MM.1S (cell line): ENCODE measurements around the gene SPTY2D1.
"Not testable (repeated sequence)": the region's sequence is repeated elsewhere in the genome, so short reads cannot be mapped to it uniquely, and the experiment has no call there.

Experiments
- DNase-seq: peaks from one replicate; pipeline ENCODE4 v3.0.0-alpha.2; 2015
- H2AFZ ChIP-seq: fragments of 300-600 bp; sonication (generic); 2 replicates; pipeline ENCODE4 v1.6.0; 2016; ENCODE audit warnings: antibody characterized with exemption, low read length
- H3F3A ChIP-seq: fragments of 300-600 bp; sonication (generic); 2 replicates; pipeline ENCODE4 v1.6.1; 2016; ENCODE audit warnings: mild to moderate bottlenecking, antibody characterized with exemption, low read length, moderate library complexity, mixed read lengths; ENCODE audit not compliant: insufficient read depth
- H3K27ac ChIP-seq: fragments of 300-600 bp; sonication (generic); 2 replicates; pipeline ENCODE4 v1.5.1; 2016; ENCODE audit warnings: mild to moderate bottlenecking, low read length
- H3K27me3 ChIP-seq: fragments of 300-600 bp; sonication (generic); replicated peaks from 2 replicates; pipeline ENCODE4 v1.6.0; 2016; ENCODE audit warnings: low read length; ENCODE audit not compliant: insufficient read depth
- H3K36me3 ChIP-seq: fragments of 300-600 bp; sonication (generic); replicated peaks from 2 replicates; pipeline ENCODE4 v1.6.1; 2016; ENCODE audit warnings: mild to moderate bottlenecking, low read length, mixed read lengths; ENCODE audit not compliant: insufficient read depth
- H3K4me1 ChIP-seq: fragments of 300-600 bp; sonication (generic); 2 replicates; pipeline ENCODE4 v1.6.1; 2016; ENCODE audit warnings: low read length, mixed read lengths
- H3K4me2 ChIP-seq: fragments of 300-600 bp; sonication (generic); 2 replicates; pipeline ENCODE4 v1.6.0; 2016; ENCODE audit warnings: low read depth, low read length
- H3K4me3 ChIP-seq: fragments of 300-600 bp; sonication (generic); 2 replicates; pipeline ENCODE4 v1.5.1; 2016; ENCODE audit warnings: low read length, mixed read lengths
- H3K79me2 ChIP-seq: fragments of 300-600 bp; sonication (generic); 2 replicates; pipeline ENCODE4 v1.6.1; 2016; ENCODE audit warnings: mixed run types, low read length, mixed read lengths
- H3K9ac ChIP-seq: fragments of 300-600 bp; sonication (generic); 2 replicates; pipeline ENCODE4 v1.6.1; 2016; ENCODE audit warnings: low read length, mixed read lengths
- H3K9me2 ChIP-seq: fragments of 300-600 bp; sonication (generic); replicated peaks from 2 replicates; pipeline ENCODE4 v1.6.1; 2016; ENCODE audit warnings: mild to moderate bottlenecking, low read length, mixed read lengths; ENCODE audit not compliant: insufficient read depth
- H3K9me3 ChIP-seq: fragments of 300-600 bp; sonication (generic); replicated peaks from 2 replicates; pipeline ENCODE4 v1.6.1; 2016; ENCODE audit warnings: mild to moderate bottlenecking, low read length, mixed read lengths; ENCODE audit not compliant: insufficient read depth
- H4K20me1 ChIP-seq: fragments of 300-600 bp; sonication (generic); 2 replicates; pipeline ENCODE4 v1.6.1; 2016; ENCODE audit warnings: mild to moderate bottlenecking, low read length, moderate library complexity, mixed read lengths; ENCODE audit not compliant: insufficient read depth
- EZH2 ChIP-seq: fragments of 300-600 bp; sonication (generic); optimal IDR thresholded peaks from 2 replicates; pipeline ENCODE3; 2017; ENCODE audit warnings: low read depth, mild to moderate bottlenecking, antibody characterized with exemption, low read length, mixed read lengths
- EZH2phosphoT487 ChIP-seq: fragments of 300-600 bp; sonication (generic); IDR thresholded peaks from 2 replicates; pipeline ENCODE4 v1.6.1; 2018; ENCODE audit warnings: antibody characterized with exemption, low read length
- TF ChIP-seq, protein P1 (sequence below): fragments of 300-600 bp; sonication (generic); IDR thresholded peaks from 2 replicates; pipeline ENCODE4 v1.5.1; 2016; ENCODE audit warnings: antibody characterized with exemption, low read length, mixed read lengths

SPTY2D1 gene

DNA sequence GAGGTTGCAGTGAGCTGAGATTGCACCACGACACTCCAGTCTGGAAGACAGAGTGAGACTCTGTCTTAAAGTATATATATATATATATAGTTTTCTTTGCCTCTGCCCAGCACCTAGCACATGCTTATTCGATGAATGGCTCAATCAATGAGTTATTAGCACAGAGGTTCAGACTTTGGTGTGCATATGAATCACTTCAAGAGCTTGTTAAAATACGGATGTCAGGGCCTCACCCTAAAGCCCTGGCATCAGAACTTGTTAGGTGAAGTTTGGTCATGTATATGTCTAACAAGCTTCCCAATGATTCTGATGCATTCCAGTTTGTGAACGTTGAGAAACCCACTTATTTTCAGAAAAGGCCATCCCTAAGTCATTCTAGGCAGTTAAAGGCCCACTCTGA, 42.7 kb upstream of the SPTY2D1 start:
- no peak overlapping the region for H3K4me2 ChIP-seq
- TF ChIP-seq, protein P1, sequence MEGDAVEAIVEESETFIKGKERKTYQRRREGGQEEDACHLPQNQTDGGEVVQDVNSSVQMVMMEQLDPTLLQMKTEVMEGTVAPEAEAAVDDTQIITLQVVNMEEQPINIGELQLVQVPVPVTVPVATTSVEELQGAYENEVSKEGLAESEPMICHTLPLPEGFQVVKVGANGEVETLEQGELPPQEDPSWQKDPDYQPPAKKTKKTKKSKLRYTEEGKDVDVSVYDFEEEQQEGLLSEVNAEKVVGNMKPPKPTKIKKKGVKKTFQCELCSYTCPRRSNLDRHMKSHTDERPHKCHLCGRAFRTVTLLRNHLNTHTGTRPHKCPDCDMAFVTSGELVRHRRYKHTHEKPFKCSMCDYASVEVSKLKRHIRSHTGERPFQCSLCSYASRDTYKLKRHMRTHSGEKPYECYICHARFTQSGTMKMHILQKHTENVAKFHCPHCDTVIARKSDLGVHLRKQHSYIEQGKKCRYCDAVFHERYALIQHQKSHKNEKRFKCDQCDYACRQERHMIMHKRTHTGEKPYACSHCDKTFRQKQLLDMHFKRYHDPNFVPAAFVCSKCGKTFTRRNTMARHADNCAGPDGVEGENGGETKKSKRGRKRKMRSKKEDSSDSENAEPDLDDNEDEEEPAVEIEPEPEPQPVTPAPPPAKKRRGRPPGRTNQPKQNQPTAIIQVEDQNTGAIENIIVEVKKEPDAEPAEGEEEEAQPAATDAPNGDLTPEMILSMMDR, result no peak
- TF ChIP-seq EZH2phosphoT487 (no peak), EZH2 (no peak)
- H2AFZ ChIP-seq, result no peak overlapping the region
- no peaks in the 10 kb centered on the region for H3K9me3 ChIP-seq
- H3K27me3 ChIP-seq, result no peaks in the 10 kb centered on the region
- no peaks in the 10 kb centered on the region for H3K4me1 ChIP-seq
- H3K27ac ChIP-seq, result no peak overlapping the region
- no peaks in the 10 kb centered on the region for H4K20me1 ChIP-seq
- no peaks in the 10 kb centered on the region for H3F3A ChIP-seq
- no peak overlapping the region for H3K4me3 ChIP-seq
- no peaks in the 10 kb centered on the region for H3K79me2 ChIP-seq
- DNase-seq, result no peak
- H3K9me2 ChIP-seq, result no peaks in the 10 kb centered on the region
- H3K36me3 ChIP-seq, result no peaks in the 10 kb centered on the region
- H3K9ac ChIP-seq, result no peak overlapping the region

DNA sequence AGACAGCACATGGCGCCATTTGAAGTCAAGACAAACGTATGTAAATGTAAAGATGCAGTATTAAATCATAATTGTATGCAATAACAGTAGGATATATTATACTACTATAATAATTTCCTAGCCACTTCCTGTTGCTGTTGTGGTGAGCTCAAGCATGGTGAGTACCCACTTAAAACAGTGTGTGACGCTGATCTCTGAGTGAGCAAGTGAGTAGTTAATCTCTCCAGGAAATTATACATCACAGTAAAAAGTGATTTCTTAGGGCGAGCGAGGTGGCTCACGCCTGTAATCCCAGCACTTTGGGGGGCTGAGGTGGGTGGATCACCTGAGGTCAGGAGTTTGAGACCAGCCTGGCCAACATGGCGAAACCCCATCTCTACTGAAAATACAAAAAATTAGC, 38.1 kb upstream of the SPTY2D1 start:
- not testable (repeated sequence) for H4K20me1 ChIP-seq, H3K4me2 ChIP-seq, H3F3A ChIP-seq, H3K4me3 ChIP-seq, DNase-seq, H3K9me3 ChIP-seq, H3K27ac ChIP-seq, H3K27me3 ChIP-seq, H2AFZ ChIP-seq, H3K9ac ChIP-seq, H3K36me3 ChIP-seq, H3K4me1 ChIP-seq, H3K79me2 ChIP-seq, H3K9me2 ChIP-seq

DNA sequence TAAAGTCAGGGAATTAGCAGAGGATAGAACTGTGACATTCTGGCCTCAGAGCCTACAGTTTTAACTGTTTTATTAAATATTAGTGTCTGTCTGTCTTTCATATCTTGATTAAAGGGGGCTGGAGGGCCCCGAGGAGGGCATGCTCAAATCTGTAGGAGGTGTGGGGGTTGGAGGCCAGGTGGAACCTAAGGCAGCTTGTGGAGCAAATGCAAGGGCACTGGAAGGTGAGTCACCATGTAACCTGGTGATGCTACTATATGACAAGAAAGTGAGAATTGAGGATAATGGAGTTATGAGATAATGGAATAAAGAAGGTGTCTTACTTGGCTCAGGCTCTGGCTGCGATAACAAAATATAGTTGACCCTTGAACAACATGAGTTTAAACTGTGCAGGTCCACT, 37.1 kb upstream of the SPTY2D1 start:
- no peaks in the 10 kb centered on the region for H3K79me2 ChIP-seq
- H3K4me1 ChIP-seq, result no peaks in the 10 kb centered on the region
- DNase-seq, result no peak
- H3K27me3 ChIP-seq, result no peaks in the 10 kb centered on the region
- no peak overlapping the region for H3K9ac ChIP-seq
- H3F3A ChIP-seq, result no peaks in the 10 kb centered on the region
- no peaks in the 10 kb centered on the region for H4K20me1 ChIP-seq
- no peak overlapping the region for H3K4me3 ChIP-seq
- no peaks in the 10 kb centered on the region for H3K36me3 ChIP-seq
- TF ChIP-seq, protein P1, result no peak
- no peak for TF ChIP-seq EZH2phosphoT487
- H3K4me2 ChIP-seq, result no peak overlapping the region
- no peak overlapping the region for H3K27ac ChIP-seq
- no peaks in the 10 kb centered on the region for H3K9me3 ChIP-seq
- H2AFZ ChIP-seq, result no peak overlapping the region
- no peaks in the 10 kb centered on the region for H3K9me2 ChIP-seq

DNA sequence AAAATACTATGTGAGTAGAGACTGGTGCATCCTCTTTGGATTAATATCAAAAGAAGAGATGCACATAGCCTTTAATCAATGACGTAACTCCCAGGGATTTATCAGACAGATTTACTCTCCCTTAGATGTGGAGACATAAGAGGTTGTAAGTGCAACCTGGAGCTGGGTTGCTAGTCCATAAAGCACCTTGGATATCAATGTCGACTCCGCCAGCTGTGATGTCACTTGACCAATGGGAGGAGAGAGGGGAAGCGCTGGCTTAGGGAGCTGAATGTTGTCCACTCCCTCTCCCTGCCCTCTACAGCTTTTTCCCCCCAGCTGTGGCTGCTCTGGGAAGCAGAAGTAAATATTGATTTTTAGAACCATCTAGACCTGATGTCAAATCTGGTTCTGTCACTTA, 35.6 kb upstream of the SPTY2D1 start:
- H3K27me3 ChIP-seq, result no peaks in the 10 kb centered on the region
- no peak overlapping the region for H3K27ac ChIP-seq
- H3F3A ChIP-seq, result no peaks in the 10 kb centered on the region
- TF ChIP-seq EZH2 (no peak), EZH2phosphoT487 (no peak)
- TF ChIP-seq, protein P1, result no peak
- H3K4me2 ChIP-seq, result no peak overlapping the region
- H3K4me3 ChIP-seq, result no peak overlapping the region
- no peak for DNase-seq
- H3K36me3 ChIP-seq, result no peaks in the 10 kb centered on the region
- no peak overlapping the region for H3K9ac ChIP-seq
- H3K9me3 ChIP-seq, result no peaks in the 10 kb centered on the region
- no peaks in the 10 kb centered on the region for H3K9me2 ChIP-seq
- H2AFZ ChIP-seq, result no peak overlapping the region
- H3K4me1 ChIP-seq, result no peaks in the 10 kb centered on the region
- H4K20me1 ChIP-seq, result no peaks in the 10 kb centered on the region
- H3K79me2 ChIP-seq, result no peaks in the 10 kb centered on the region
